Measurements from ENCODE around the gene CPNE4. TPM values are rescaled to one million over a fixed set of nuclear protein-coding genes. Genes with fewer than 3 reads are reported as not detected.

The CPNE4 gene
- polyA plus RNA-seq, 1 donor, result 0.15 TPM

DNA sequence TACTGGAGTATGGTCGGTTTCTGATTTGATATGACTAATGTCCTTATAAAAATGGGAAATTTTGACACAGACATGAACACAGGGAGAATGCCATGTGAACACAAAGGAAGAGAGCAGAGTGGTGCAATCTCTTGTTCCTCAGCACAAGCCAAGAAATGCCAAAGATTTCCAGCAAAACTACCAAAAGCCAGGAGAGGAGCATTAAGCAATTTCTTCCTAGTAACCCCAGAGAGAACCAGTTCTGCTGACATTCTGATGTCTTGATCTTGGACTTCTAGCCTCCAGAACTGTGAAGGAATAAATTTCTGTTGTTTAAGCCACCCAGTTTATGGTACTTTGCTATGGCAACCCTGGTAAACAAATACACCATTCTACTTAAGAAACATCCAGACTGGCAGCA, 304.2 kb downstream of the CPNE4 start:
- no peak for DNase-seq

GRCh38 chr3:131729643-131730017, 305.2 kb downstream of the CPNE4 start:
- DNase-seq, result no peak

DNA sequence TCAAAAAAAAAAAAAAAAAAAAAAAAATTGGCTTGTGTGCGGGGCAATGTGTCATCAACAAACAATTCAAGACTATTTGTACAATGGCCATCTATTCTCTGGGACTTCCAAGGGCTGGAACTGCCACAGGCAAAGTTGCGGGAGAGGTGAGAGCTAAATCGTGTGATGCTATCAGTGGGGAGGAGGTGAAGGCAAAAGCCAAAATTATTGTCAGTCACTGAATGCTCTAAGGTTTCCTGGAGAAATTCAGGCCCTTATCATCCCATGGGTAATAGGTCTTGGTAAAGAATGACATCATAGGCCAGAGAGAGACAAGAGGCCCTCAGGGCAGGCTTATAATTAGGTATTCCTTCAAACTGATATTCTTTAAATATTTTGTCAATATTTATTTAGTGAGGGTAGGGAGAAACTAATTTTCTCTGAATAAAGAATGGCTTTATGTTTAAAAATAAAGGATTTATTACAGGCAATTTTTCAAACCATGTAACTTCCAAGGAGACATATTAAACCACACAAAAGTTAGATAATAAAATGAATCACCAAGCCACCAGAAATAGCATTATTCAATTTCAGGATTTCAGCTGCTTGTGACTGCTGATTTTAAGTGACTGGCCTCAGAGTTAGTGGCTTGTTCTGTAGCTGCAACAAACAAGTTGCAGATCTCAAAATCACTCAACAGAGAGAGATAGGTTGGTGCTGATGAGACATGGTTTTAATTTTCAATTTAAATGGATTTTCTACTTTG, 305.7 kb downstream of the CPNE4 start:
- DNase-seq, result no peak

DNA sequence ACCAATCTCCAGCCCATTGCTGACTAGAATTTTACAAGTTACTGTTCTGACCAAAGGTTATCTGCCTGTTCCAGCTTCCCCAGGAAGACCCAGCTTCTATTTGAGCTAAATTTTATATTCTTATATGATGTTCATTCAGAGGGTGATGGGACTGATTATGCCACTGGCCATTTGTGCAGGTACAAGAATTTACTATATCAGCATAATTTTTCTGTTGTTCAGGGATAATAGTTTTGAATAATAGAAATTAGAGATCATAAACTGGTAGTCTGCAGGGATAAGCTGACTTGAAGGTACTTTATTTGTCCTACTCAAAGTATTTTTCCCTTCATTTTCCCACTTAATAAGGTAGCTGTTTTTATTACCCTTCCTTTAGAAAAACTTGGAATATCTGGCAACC, 309.4 kb downstream of the CPNE4 start:
- DNase-seq, result no peak

DNA sequence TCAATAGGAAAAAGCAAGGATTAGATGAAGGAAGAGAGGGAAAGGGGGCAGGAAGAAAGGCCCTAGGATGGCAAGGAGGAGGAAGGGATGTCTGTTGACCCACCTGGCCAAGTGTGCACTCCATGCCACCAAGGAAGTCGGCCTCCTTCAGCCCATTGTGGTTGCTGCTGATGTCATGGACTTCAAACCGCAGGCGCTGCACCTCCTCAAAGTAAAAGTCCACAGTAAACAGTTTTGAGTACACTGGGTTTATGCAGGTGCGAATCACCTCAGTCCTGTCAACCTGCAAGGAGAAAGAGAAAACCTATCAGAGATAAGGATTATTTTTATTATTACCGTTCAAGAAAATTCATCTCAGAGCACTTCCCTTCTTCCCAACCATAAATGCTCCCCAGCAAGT, 311.5 kb downstream of the CPNE4 start:
- no peak for DNase-seq

- DNase-seq, result no peak
These were observed 317.3 kb downstream of the CPNE4 start for GRCh38 chr3:131717493-131717892.

DNA sequence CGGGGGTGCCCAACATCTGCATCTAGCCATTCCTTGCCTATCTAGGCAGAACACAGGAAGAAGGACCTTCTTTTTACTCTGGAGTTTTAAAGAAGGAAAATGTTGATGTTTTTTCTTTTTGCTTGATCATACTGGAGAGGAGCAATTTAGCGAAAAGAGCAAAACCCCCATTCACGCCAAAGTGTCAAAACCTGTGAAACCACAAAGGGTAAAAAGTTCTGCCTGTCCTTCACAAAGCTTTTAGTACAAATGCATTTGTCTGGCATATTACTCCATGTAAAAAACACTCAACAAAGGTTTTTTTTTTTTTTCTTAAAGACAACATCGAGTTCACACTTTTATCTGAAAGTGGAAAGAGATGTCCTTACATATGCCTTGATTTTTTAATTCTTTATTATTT, 317.9 kb downstream of the CPNE4 start:
- no peak for DNase-seq

- no peak for DNase-seq
These were observed 318.8 kb downstream of the CPNE4 start for GRCh38 chr3:131716007-131716406.

GRCh38 chr3:131714585-131715220, 320.1 kb downstream of the CPNE4 start:
- no peak for DNase-seq

- DNase-seq, result no peak
These were observed 321.2 kb downstream of the CPNE4 start for GRCh38 chr3:131713416-131714123.

- DNase-seq, result no peak
These were observed 322.2 kb downstream of the CPNE4 start for GRCh38 chr3:131712662-131713061.

DNA sequence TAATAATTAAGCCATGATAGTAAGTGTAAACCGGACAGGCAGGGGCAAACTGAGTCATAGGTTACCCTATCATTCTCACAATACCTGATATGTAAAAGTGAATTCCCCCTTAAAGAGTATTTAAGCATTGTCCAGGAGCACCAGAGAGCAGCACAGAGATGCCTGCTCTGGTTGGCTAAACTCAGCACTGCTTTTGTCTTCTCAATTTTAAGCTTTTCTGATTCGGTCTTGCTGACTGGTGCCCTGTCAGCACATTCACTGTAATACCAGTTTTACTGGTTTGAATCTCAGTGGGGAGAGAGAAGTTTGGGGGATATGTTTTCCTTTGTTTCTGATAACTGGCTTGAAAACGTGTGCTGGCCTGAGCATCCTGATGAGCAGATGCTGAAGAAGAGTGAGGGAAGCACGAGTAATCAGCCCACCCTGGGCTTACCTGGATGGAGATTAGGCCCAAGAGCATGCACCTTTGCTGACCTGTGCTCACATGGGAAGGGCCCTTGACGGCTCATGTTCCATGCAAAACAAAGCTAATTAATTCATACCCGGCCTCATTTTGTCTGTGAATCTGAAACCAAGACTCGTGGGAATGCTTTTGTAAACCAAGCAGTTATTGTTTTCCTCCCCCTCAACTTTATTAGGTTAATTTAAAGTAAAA, 323.6 kb downstream of the CPNE4 start:
- no peak for DNase-seq

DNA sequence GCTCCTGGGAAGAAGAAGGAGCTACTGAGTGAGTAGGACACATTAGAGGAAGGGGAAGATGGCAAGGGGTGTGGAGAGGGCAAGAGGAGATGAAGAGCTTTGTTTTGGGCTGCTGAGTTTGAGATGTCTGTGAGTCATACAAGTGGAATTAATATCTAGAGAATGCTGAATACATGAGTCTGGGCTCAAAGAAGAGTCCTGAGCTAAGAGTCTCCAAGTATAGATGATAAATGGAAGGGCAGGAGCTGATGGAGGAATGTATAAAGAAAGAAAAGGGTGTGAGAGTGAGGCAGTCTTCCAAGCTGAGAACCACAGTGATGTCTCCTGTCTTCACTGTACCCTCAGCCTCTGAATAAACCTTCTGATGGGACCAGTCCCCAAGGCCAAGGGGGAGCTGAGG, 326.6 kb downstream of the CPNE4 start:
- no peak for DNase-seq

GRCh38 chr3:131705558-131706051, 329.2 kb downstream of the CPNE4 start:
- no peak for DNase-seq

GRCh38 chr3:131705099-131705498, 329.7 kb downstream of the CPNE4 start:
- no peak for DNase-seq

GRCh38 chr3:131704098-131704497, 330.7 kb downstream of the CPNE4 start:
- DNase-seq, result no peak

- DNase-seq, result no peak
These were observed 332.7 kb downstream of the CPNE4 start for GRCh38 chr3:131702146-131702545.

- no peak for DNase-seq
These were observed 333.6 kb downstream of the CPNE4 start for GRCh38 chr3:131701153-131701770.

GRCh38 chr3:131699001-131699400, 335.8 kb downstream of the CPNE4 start:
- DNase-seq, result no peak

DNA sequence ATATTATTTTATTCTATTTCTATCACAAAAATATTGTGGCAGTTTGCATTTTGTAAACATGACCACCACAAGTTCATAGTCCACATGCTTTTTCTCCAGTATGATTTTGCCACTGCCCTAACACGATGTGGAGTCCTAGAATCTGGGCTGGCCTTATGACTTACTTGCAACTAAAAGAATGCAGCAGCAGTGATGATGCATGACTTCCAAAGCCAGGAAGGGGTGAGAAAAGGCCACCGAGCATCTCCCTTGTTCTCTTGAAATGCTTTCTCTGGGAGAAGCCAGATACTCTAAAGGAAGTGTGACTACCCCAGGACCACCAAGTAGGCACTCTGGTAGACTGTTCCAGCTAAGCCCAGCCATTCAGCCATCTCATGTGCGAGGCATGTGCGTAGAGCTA, 340.4 kb downstream of the CPNE4 start:
- no peak for DNase-seq

DNA sequence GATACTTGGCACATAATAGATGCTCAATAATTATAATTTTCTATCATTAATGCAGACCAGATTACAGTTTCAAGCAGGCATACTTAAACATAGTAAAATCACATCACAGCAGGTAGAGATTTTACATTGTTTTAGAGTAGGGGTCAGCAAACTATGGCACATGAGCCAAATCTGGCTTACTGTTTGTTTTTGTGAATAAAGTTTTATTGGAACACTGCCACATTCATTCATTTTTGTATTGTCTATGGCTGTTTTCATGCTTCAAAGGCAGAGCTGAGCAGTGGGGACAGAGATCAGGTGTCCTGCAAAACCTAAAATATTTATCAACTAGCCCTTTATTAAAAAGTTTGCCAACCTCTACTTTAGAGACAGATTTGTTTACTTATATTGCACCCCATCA, 342.5 kb downstream of the CPNE4 start:
- no peak for DNase-seq

DNA sequence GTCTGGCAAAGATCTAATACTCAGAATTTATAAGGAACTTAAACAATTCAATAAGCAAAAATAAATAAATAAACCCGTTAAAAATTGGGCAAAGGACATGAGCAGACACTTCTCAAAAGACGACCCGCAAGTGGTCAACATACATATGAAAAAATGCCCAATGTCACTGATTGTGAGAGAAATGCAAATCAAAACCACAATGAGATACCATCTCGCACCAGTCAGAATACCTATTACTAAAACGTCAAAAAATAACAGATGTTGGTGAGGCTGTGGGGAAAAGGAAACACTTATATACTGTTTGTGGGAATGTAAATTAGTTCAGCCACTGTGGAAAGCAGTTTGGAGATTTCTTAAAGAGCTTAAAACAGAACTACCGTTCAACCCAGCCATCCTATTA, 344.0 kb downstream of the CPNE4 start:
- no peak for DNase-seq

DNA sequence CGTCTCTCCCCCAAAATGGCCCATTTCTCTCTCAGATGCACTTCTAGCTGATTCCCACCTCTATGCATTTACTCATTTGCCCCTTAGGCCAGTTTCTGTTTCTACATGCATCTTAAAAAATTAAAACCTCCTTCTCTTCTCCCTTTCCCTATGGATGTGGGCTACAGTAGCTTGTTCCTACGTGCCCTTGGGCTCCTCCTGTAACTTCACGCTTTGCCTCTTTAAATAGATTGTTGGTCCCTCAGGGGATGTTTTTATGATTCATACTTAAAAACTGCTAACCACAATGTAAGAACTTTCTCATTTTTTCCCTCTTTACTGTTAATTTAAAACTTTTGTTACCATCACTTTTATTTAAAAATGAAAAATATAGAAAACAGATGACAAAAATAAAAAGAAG, 346.4 kb downstream of the CPNE4 start:
- no peak for DNase-seq
